Measurements from ENCODE around the gene SMYD3. TPM values are rescaled to one million over a fixed set of nuclear protein-coding genes. Genes with fewer than 3 reads are reported as not detected.

SMYD3 gene
- total and polyA plus RNA-seq, 9 of the 15 experiments (the other 6 are each of a cell fraction or from before 2014, with no cell fraction given): 128 to 440 (median 197) TPM

- in situ Hi-C loops (cut with MboI) (loop anchor here (25.0 kb wide), 1 partner anchor 285 kb away; no protein-coding TSS in a partner anchor), intact Hi-C loops (cut with micrococcal nuclease) (no loop called here)
- no TSS peak for BruUV-seq (replicated peaks)
- Histone ChIP-seq H4K20me1 (replicated peaks; ENCODE audit: control insufficient read depth, insufficient read depth, low read length) (no peaks in the 10 kb centered on the region), H3K4me3 (no peak overlapping the region), H3K27ac (ENCODE audit: extremely low read depth, low read depth, low read length) (no peak overlapping the region), H2AFZ (ENCODE audit: low read depth, low read length) (no peak overlapping the region), H3K9ac (ENCODE audit: insufficient read depth in 1 of 2, low read depth in 2 of 2, low read length in 2 of 2) (no peak overlapping the region), H3K9me1 (ENCODE audit: control insufficient read depth, insufficient read depth, low read length) (no peaks in the 10 kb centered on the region), H3K27me3 (ENCODE audit: control insufficient read depth in 2 of 2, insufficient read depth in 2 of 2, low read length in 2 of 2) (no peaks in the 10 kb centered on the region), H3K36me3 (ENCODE audit: control insufficient read depth, insufficient read depth, low read length) (no peaks in the 10 kb centered on the region), H3K4me2 (ENCODE audit: insufficient read depth, low read length) (no peak overlapping the region), H3K9me3 (replicated peaks; ENCODE audit: control insufficient read depth, insufficient read depth, low read depth, low read length) (no peaks in the 10 kb centered on the region), H3K4me1 (replicated peaks in 1 of 2; ENCODE audit: control insufficient read depth in 2 of 2, insufficient read depth in 2 of 2, low read length in 2 of 2) (no peaks in the 10 kb centered on the region), H3K79me2 (ENCODE audit: control insufficient read depth, insufficient read depth, low read length) (no peaks in the 10 kb centered on the region)
- no peak for DNase-seq (ENCODE audit: extremely low read depth in 1 of 4, low spot score in 3 of 4)
- no peak for FAIRE-seq
- ATAC-seq: no peak
- CTCF ChIA-PET (ENCODE audit: low intra/inter-chr PET ratio): interaction anchor here (0.6 kb wide), 1 partner anchor 495 kb away, joined by 3 read pairs; no protein-coding TSS in a partner anchor
- 62% methylated on average over 5 of the region's 5 CpGs for WGBS (ENCODE audit: insufficient coverage, low coverage, missing lambda C conversion rate)
- POLR2A ChIA-PET: interaction anchor here (1.1 to 1.6 kb wide), 2 partner anchors 10 to 13 kb away, joined by 3 to 6 read pairs; no protein-coding TSS in a partner anchor
- TF ChIP-seq ZNF79 (CRISPR knock-in tag; IDR thresholded peaks at IDR 0.05; ENCODE audit: low read depth): no peak
- peak; percentile 25 to 36; a peak in 2 of 4 replicates for TF ChIP-seq RAD21 (CRISPR knock-in tag; conservative IDR thresholded peaks at IDR 0.05 in 1 of 2, IDR thresholded peaks at IDR 0.05 in 1 of 2)
- no peak for TF ChIP-seq JUN (IDR thresholded peaks at IDR 0.05; ENCODE audit: borderline replicate concordance, low read depth, low read length)
- no peak for TF ChIP-seq JUN (CRISPR knock-in tag; IDR thresholded peaks at IDR 0.05; ENCODE audit: borderline replicate concordance)
- no peak for TF ChIP-seq GATA2 (CRISPR knock-in tag; IDR thresholded peaks at IDR 0.05)
- no peak for TF ChIP-seq CHD2 (IDR thresholded peaks at IDR 0.05; ENCODE audit: low read depth, low read length)
- TF ChIP-seq CTCF (IDR thresholded peaks at IDR 0.05 in 2 of 3, conservative IDR thresholded peaks at IDR 0.05 in 1 of 3; ENCODE audit: insufficient read depth in 2 of 3, low read depth in 1 of 3, low read length in 3 of 3): peak in 1 of 3 experiments; percentile 27; a peak in 1 of 6 replicates
- no peak for TF ChIP-seq BDP1 (IDR thresholded peaks at IDR 0.05; ENCODE audit: insufficient read depth, insufficient read length)
- TF ChIP-seq ZNF3 (CRISPR knock-in tag; IDR thresholded peaks at IDR 0.05): no peak
- TF ChIP-seq BRCA1 (IDR thresholded peaks at IDR 0.05): no peak
- no peak for TF ChIP-seq BRCA1 (CRISPR knock-in tag; IDR thresholded peaks at IDR 0.05)
- TF ChIP-seq ZNF253 (CRISPR knock-in tag; conservative IDR thresholded peaks at IDR 0.05): no peak
- TF ChIP-seq SMC3 (conservative IDR thresholded peaks at IDR 0.05; ENCODE audit: insufficient read depth, low read depth, low read length): 0 out of 2 replicates have a peak, but pooled peaks have one; percentile 5
- no peak for TF ChIP-seq NUFIP1 (IDR thresholded peaks at IDR 0.05; ENCODE audit: partially characterized antibody)
- TF ChIP-seq CEBPZ (IDR thresholded peaks at IDR 0.05; ENCODE audit: borderline replicate concordance, low read depth, low read length): no peak
- TF ChIP-seq CBX8 (IDR thresholded peaks at IDR 0.05; ENCODE audit: borderline replicate concordance, extremely low read depth, low read depth, low read length, poor library complexity, severe bottlenecking): no peak
Measured at GRCh38 chr1:246297279-246298265, 209.5 kb downstream of the SMYD3 start.

Data from K562 (cell line).